HepG2 (cell line): Measurements from ENCODE around the gene FHDC1. TPM values are rescaled to one million over a fixed set of nuclear protein-coding genes. Genes with fewer than 3 reads are reported as not detected.
A peak's percentile ranks its signal among the peaks of the same experiment; 100 is the strongest.

Experiments used
- ARHGAP35 ChIP-seq: sonication (generic); formaldehyde crosslinking; IDR thresholded peaks from 2 replicates; pipeline ENCODE4 v1.9.0; 2022; ENCODE audit warnings: mild to moderate bottlenecking, inconsistent platforms, moderate library complexity, missing genetic modification reagents, borderline replicate concordance
- DPF2 ChIP-seq: sonication (generic); formaldehyde crosslinking; IDR thresholded peaks from 2 replicates; pipeline ENCODE4 v1.4.0; 2020; ENCODE audit warnings: mild to moderate bottlenecking, low read depth, missing genetic modification reagents, borderline replicate concordance
- MTF2 ChIP-seq: sonication (generic); formaldehyde crosslinking; IDR thresholded peaks from 2 replicates; pipeline ENCODE4 v1.5.0; 2020; ENCODE audit warnings: missing genetic modification reagents, borderline replicate concordance
- PRPF4 ChIP-seq: fragments of 200-400 bp; formaldehyde crosslinking; IDR thresholded peaks from 2 replicates; pipeline ENCODE4 v1.6.1; 2016; ENCODE audit warnings: low read length, low read depth; ENCODE audit not compliant: poor library complexity, severe bottlenecking
- RORA ChIP-seq: sonication (generic); formaldehyde crosslinking; IDR thresholded peaks from 2 replicates; pipeline ENCODE4 v1.5.0; 2020; ENCODE audit warnings: mild to moderate bottlenecking, missing genetic modification reagents, moderate library complexity
- TAF1 ChIP-seq: sonication (generic); formaldehyde crosslinking; IDR thresholded peaks from 2 replicates; pipeline ENCODE4 v1.4.0; 2020; ENCODE audit warnings: missing genetic modification reagents
- ZFP82 ChIP-seq: sonication (generic); formaldehyde crosslinking; IDR thresholded peaks from 2 replicates; pipeline ENCODE4 v1.5.1; 2020; ENCODE audit warnings: mild to moderate bottlenecking, missing genetic modification reagents, borderline replicate concordance
- ZNF101 ChIP-seq: sonication (generic); formaldehyde crosslinking; IDR thresholded peaks from 2 replicates; pipeline ENCODE4 v1.4.0; 2020; ENCODE audit warnings: mild to moderate bottlenecking, low read depth, missing genetic modification reagents, borderline replicate concordance
- ZNF17 ChIP-seq: sonication (generic); formaldehyde crosslinking; IDR thresholded peaks from 2 replicates; pipeline ENCODE4 v1.5.0; 2020; ENCODE audit warnings: mild to moderate bottlenecking, missing genetic modification reagents
- ZNF432 ChIP-seq: sonication (generic); formaldehyde crosslinking; IDR thresholded peaks from 2 replicates; pipeline ENCODE4 v1.5.0; 2020; ENCODE audit warnings: missing genetic modification reagents, mild to moderate bottlenecking, borderline replicate concordance
- ZNF607 ChIP-seq: sonication (generic); formaldehyde crosslinking; IDR thresholded peaks from 2 replicates; pipeline ENCODE4 v1.5.1; 2020; ENCODE audit warnings: missing genetic modification reagents, mild to moderate bottlenecking, borderline replicate concordance
- ZNF678 ChIP-seq: sonication (generic); formaldehyde crosslinking; IDR thresholded peaks from 2 replicates; pipeline ENCODE4 v1.4.0; 2020; ENCODE audit warnings: mild to moderate bottlenecking, missing genetic modification reagents
- ZSCAN31 ChIP-seq: sonication (generic); formaldehyde crosslinking; IDR thresholded peaks from 2 replicates; pipeline ENCODE4 v1.5.0; 2020; ENCODE audit warnings: low read depth, mild to moderate bottlenecking, missing genetic modification reagents
- polyA plus RNA-seq, 8 experiments: library from polyadenylated mRNA; depleted of rRNA in 3 of 8; stranded (reverse) in 7 of 8; unstranded in 1 of 8; fragments of >200 nt; fragmentation: Illumina TruSeq in 4 of 8; extraction: Trizol in 4 of 8; gene quantifications; 2 replicates each; pipeline versions ENCODE4 v1.2.1 to v1.2.3, GENCODE V29; 2011 to 2016; ENCODE audit warnings: low read depth in 4 of 8, missing spikeins in 1 of 8, mixed read lengths in 1 of 8; ENCODE audit not compliant: insufficient read depth in 1 of 8
- total RNA-seq, 5 experiments: library from RNA; depleted of rRNA; stranded (reverse); fragments of >200 nt; fragmentation: Illumina TruSeq; extraction: Trizol; gene quantifications; 2 replicates each; pipeline ENCODE4 v1.2.3, GENCODE V29; 2016; ENCODE audit warnings: low read depth in 1 of 5
- TF ChIP-seq, protein P1 (sequence below): sonication (generic); formaldehyde crosslinking; IDR thresholded peaks from 2 replicates; pipeline ENCODE4 v1.4.0; 2020; ENCODE audit warnings: missing genetic modification reagents, borderline replicate concordance
- TF ChIP-seq, protein P2 (sequence below): sonication (generic); formaldehyde crosslinking; IDR thresholded peaks from 2 replicates; pipeline ENCODE4 v1.4.0; 2020; ENCODE audit warnings: mild to moderate bottlenecking, missing genetic modification reagents
- TF ChIP-seq, protein P3 (sequence below): sonication (generic); formaldehyde crosslinking; IDR thresholded peaks from 2 replicates; pipeline ENCODE4 v1.4.0; 2020; ENCODE audit warnings: missing genetic modification reagents
- TF ChIP-seq, protein P4 (sequence below): sonication (generic); formaldehyde crosslinking; IDR thresholded peaks from 2 replicates; pipeline ENCODE4 v1.5.1; 2020; ENCODE audit warnings: mild to moderate bottlenecking, moderate library complexity, missing genetic modification reagents
- TF ChIP-seq, protein P5 (sequence below): sonication (generic); formaldehyde crosslinking; IDR thresholded peaks from 2 replicates; pipeline ENCODE4 v1.9.0; 2022; ENCODE audit warnings: missing genetic modification reagents, mild to moderate bottlenecking, borderline replicate concordance

Gene FHDC1
- total and polyA plus RNA-seq, 2 of the 13 experiments (the other 11 are each of a cell fraction or from before 2014, with no cell fraction given) = 0.07 to 0.15 TPM

DNA sequence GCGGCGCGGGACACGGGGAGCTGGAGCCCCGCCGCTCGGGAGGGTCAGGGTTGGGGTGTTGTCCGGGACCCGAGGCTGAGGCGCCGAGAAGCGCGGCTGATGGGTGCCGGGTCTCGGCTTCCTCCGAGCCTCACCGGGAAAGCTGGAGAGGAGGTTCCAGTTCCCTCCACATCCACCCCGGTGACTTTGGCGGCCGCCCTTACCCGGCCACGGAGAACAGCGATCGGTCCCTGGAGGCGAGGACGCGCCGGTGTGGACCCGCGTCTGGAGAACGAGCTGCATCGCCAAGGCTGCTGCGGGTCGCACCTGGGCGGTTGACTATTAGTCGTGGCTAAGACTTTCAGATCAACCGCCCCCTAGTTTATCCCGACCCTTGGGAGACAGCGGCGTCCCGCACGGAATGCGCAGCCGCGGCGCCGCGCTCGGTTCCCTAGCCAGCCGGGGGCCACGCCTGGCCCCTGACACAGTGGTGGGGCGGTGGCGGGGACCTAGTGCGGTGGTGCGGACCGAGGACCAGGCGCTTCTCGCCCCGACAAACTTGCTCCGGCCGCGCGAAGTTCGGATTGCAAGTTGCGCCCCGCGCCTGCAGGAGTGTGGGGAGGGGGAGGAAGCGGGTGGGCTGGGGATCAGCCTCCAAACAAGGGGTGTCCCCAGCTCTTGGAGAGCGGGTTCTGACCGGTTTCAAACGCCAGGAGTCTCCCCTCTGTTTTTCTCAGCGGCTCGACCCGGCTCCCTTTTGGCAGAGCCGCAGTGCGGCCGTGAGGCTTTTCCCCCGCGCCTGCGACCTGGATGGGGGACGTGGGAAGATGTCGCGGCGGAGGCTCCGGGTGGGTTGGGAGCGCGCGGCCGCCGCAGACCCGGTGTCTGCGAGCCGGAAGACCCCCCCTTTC lies 568 bp downstream of the FHDC1 start (continued):
- TF ChIP-seq, protein P1, sequence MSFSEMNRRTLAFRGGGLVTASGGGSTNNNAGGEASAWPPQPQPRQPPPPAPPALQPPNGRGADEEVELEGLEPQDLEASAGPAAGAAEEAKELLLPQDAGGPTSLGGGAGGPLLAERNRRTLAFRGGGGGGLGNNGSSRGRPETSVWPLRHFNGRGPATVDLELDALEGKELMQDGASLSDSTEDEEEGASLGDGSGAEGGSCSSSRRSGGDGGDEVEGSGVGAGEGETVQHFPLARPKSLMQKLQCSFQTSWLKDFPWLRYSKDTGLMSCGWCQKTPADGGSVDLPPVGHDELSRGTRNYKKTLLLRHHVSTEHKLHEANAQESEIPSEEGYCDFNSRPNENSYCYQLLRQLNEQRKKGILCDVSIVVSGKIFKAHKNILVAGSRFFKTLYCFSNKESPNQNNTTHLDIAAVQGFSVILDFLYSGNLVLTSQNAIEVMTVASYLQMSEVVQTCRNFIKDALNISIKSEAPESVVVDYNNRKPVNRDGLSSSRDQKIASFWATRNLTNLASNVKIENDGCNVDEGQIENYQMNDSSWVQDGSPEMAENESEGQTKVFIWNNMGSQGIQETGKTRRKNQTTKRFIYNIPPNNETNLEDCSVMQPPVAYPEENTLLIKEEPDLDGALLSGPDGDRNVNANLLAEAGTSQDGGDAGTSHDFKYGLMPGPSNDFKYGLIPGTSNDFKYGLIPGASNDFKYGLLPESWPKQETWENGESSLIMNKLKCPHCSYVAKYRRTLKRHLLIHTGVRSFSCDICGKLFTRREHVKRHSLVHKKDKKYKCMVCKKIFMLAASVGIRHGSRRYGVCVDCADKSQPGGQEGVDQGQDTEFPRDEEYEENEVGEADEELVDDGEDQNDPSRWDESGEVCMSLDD (CRISPR knock-in tag) = no peak
- TF ChIP-seq ZFP82 (no peak), TAF1 (CRISPR knock-in tag) (no peak), RORA (CRISPR knock-in tag) (no peak), ZNF101 (CRISPR knock-in tag) (no peak), MTF2 (CRISPR knock-in tag) (no peak; the same call in 1 of the 2 replicates), ZNF678 (CRISPR knock-in tag) (no peak), ZNF432 (CRISPR knock-in tag) (no peak), ARHGAP35 (CRISPR knock-in tag) (no peak), ZNF17 (CRISPR knock-in tag) (no peak), ZSCAN31 (CRISPR knock-in tag) (no peak), PRPF4 (no peak), DPF2 (CRISPR knock-in tag) (no peak), ZNF607 (no peak)
- TF ChIP-seq, protein P2, sequence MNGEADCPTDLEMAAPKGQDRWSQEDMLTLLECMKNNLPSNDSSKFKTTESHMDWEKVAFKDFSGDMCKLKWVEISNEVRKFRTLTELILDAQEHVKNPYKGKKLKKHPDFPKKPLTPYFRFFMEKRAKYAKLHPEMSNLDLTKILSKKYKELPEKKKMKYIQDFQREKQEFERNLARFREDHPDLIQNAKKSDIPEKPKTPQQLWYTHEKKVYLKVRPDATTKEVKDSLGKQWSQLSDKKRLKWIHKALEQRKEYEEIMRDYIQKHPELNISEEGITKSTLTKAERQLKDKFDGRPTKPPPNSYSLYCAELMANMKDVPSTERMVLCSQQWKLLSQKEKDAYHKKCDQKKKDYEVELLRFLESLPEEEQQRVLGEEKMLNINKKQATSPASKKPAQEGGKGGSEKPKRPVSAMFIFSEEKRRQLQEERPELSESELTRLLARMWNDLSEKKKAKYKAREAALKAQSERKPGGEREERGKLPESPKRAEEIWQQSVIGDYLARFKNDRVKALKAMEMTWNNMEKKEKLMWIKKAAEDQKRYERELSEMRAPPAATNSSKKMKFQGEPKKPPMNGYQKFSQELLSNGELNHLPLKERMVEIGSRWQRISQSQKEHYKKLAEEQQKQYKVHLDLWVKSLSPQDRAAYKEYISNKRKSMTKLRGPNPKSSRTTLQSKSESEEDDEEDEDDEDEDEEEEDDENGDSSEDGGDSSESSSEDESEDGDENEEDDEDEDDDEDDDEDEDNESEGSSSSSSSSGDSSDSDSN (CRISPR knock-in tag) = peak; percentile 54; the same call in 1 of the 2 replicates
- TF ChIP-seq, protein P3, sequence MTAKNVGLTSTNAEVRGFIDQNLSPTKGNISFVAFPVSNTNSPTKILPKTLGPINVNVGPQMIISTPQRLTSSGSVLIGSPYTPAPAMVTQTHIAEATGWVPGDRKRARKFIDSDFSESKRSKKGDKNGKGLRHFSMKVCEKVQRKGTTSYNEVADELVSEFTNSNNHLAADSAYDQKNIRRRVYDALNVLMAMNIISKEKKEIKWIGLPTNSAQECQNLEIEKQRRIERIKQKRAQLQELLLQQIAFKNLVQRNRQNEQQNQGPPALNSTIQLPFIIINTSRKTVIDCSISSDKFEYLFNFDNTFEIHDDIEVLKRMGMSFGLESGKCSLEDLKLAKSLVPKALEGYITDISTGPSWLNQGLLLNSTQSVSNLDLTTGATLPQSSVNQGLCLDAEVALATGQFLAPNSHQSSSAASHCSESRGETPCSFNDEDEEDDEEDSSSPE = no peak
- TF ChIP-seq, protein P4, sequence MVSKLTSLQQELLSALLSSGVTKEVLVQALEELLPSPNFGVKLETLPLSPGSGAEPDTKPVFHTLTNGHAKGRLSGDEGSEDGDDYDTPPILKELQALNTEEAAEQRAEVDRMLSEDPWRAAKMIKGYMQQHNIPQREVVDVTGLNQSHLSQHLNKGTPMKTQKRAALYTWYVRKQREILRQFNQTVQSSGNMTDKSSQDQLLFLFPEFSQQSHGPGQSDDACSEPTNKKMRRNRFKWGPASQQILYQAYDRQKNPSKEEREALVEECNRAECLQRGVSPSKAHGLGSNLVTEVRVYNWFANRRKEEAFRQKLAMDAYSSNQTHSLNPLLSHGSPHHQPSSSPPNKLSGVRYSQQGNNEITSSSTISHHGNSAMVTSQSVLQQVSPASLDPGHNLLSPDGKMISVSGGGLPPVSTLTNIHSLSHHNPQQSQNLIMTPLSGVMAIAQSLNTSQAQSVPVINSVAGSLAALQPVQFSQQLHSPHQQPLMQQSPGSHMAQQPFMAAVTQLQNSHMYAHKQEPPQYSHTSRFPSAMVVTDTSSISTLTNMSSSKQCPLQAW = no peak
- TF ChIP-seq, protein P5, sequence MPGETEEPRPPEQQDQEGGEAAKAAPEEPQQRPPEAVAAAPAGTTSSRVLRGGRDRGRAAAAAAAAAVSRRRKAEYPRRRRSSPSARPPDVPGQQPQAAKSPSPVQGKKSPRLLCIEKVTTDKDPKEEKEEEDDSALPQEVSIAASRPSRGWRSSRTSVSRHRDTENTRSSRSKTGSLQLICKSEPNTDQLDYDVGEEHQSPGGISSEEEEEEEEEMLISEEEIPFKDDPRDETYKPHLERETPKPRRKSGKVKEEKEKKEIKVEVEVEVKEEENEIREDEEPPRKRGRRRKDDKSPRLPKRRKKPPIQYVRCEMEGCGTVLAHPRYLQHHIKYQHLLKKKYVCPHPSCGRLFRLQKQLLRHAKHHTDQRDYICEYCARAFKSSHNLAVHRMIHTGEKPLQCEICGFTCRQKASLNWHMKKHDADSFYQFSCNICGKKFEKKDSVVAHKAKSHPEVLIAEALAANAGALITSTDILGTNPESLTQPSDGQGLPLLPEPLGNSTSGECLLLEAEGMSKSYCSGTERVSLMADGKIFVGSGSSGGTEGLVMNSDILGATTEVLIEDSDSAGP (CRISPR knock-in tag) = peak; percentile 20; the same call in 1 of the 2 replicates
